Measurements from ENCODE around the gene MSGN1. TPM values are rescaled to one million over a fixed set of nuclear protein-coding genes. Genes with fewer than 3 reads are reported as not detected.
A peak's percentile ranks its signal among the peaks of the same experiment; 100 is the strongest.

Gene MSGN1
- polyA plus RNA-seq, 1 experiment = not detected

- CTCF ChIA-PET = no interaction called here
- TF ChIP-seq CTCF (IDR thresholded peaks at IDR 0.05; ENCODE audit: insufficient read depth, low read depth, low read length) = no peak
- Histone ChIP-seq H3K27me3 (ENCODE audit: control insufficient read depth, insufficient read depth, low read length) (no peaks in the 10 kb centered on the region), H3K4me3 (ENCODE audit: low read depth, low read length) (no peak overlapping the region), H3K36me3 (ENCODE audit: control insufficient read depth, insufficient read depth, low read length) (no peaks in the 10 kb centered on the region)
- POLR2A ChIA-PET = no interaction called here
- DNase-seq (ENCODE audit: low read depth) = no peak
These were observed 34.8 kb upstream of the MSGN1 start for GRCh38 chr2:17781482-17781881.

GRCh38 chr2:17786727-17787126 lies 29.5 kb upstream of the MSGN1 start:
- H3K27me3 ChIP-seq (ENCODE audit: control insufficient read depth, insufficient read depth, low read length) = no peaks in the 10 kb centered on the region
- TF ChIP-seq CTCF (IDR thresholded peaks at IDR 0.05; ENCODE audit: insufficient read depth, low read depth, low read length) = no peak
- DNase-seq (ENCODE audit: low read depth) = no peak
- ChIA-PET CTCF (no interaction called here), POLR2A (no interaction called here)
- H3K36me3 ChIP-seq (ENCODE audit: control insufficient read depth, insufficient read depth, low read length) = no peaks in the 10 kb centered on the region
- no peak overlapping the region for H3K4me3 ChIP-seq (ENCODE audit: low read depth, low read length)

DNA sequence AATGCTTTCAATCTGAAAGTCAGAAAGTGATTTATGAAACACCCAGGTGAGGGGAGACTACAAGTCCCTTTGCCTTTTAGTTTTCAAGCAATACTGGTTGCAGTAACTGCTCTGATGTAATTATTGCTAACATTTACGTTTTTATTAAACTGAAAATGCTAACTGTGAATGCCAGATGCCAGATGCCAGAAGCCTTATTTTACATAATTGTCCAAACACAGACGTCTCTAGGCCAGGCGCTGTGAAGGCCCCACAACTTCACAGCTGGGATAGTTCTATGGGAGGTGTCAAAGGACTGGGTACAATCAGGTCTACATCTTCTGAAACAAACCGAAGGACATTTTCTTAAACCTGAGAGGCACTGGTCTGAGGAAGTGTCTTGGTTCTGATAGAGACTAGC lies 27.5 kb upstream of the MSGN1 start:
- POLR2A ChIA-PET = no interaction called here
- DNase-seq (ENCODE audit: low read depth) = no peak
- Histone ChIP-seq H3K36me3 (ENCODE audit: control insufficient read depth, insufficient read depth, low read length) (no peaks in the 10 kb centered on the region), H3K27me3 (ENCODE audit: control insufficient read depth, insufficient read depth, low read length) (no peaks in the 10 kb centered on the region), H3K4me3 (ENCODE audit: low read depth, low read length) (no peak overlapping the region)
- TF ChIP-seq CTCF (IDR thresholded peaks at IDR 0.05; ENCODE audit: insufficient read depth, low read depth, low read length) = no peak
- CTCF ChIA-PET = no interaction called here

DNA sequence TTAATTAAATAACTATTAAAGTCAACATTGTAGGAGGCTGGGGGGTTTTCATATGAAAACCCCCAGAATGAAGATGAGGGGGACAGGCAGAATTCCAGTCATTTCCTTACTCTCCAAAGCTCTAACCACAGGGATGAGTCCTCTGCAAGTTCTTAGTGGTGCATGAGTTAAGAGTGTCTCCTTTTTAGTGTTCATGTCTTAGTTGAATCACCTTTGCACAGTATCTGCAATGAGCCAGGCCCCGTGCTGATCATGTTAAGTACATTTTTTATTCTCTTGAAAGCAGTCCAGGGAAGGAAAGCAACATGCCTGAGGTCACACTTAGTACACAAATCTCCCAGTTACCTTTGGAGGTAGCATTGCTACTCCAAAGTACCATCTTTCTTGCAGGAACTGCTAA lies 25.7 kb upstream of the MSGN1 start:
- ChIA-PET POLR2A (interaction anchor here (0.6 kb wide), 1 partner anchor 21 kb away, joined by 3 read pairs; no protein-coding TSS in a partner anchor), CTCF (interaction anchor here (0.6 to 1.0 kb wide), 2 partner anchors 16 kb away, joined by 3 read pairs; no protein-coding TSS in a partner anchor)
- no peak for DNase-seq (ENCODE audit: low read depth)
- no peak for TF ChIP-seq CTCF (IDR thresholded peaks at IDR 0.05; ENCODE audit: insufficient read depth, low read depth, low read length)
- H3K36me3 ChIP-seq (ENCODE audit: control insufficient read depth, insufficient read depth, low read length) = no peaks in the 10 kb centered on the region
- no peak overlapping the region for H3K4me3 ChIP-seq (ENCODE audit: low read depth, low read length)
- H3K27me3 ChIP-seq (ENCODE audit: control insufficient read depth, insufficient read depth, low read length) = no peaks in the 10 kb centered on the region

- no peak overlapping the region for H3K4me3 ChIP-seq (ENCODE audit: low read depth, low read length)
- ChIA-PET POLR2A (interaction anchor here (0.6 kb wide), 1 partner anchor 21 kb away, joined by 3 read pairs; no protein-coding TSS in a partner anchor), CTCF (interaction anchor here (0.6 to 0.7 kb wide), 2 partner anchors 15 to 72 kb away, joined by 3 read pairs; no protein-coding TSS in a partner anchor)
- no peaks in the 10 kb centered on the region for H3K27me3 ChIP-seq (ENCODE audit: control insufficient read depth, insufficient read depth, low read length)
- H3K36me3 ChIP-seq (ENCODE audit: control insufficient read depth, insufficient read depth, low read length) = no peaks in the 10 kb centered on the region
- no peak for TF ChIP-seq CTCF (IDR thresholded peaks at IDR 0.05; ENCODE audit: insufficient read depth, low read depth, low read length)
- peak; percentile 70 for DNase-seq (ENCODE audit: low read depth)
These were observed 25.0 kb upstream of the MSGN1 start for GRCh38 chr2:17791121-17791816.

Measured in BJ (cell line).